Liver (tissue), 9 donors: ENCODE data around the gene FBXW7. TPM values are rescaled to one million over a fixed set of nuclear protein-coding genes. Genes with fewer than 3 reads are reported as not detected.
A peak's percentile ranks its signal among the peaks of the same experiment; 100 is the strongest.

Experiments used
- DNase-seq: peaks from one replicate; pipeline ENCODE4 v3.0.0-alpha.2; 2017; ENCODE audit warnings: low spot score
- H3K27ac ChIP-seq, 2 donors: one replicate each; pipeline ENCODE4 v1.7.0; 2013; ENCODE audit warnings: inconsistent platforms in 2 of 2, low read length in 2 of 2, control low read depth in 1 of 2, low read depth in 1 of 2, mild to moderate bottlenecking in 1 of 2
- H3K27me3 ChIP-seq, 4 donors: one replicate each; pipeline versions ENCODE4 v1.6.1 to v1.7.0; 2013; ENCODE audit warnings: low read length in 3 of 4, inconsistent platforms in 1 of 4, mild to moderate bottlenecking in 1 of 4, moderate library complexity in 1 of 4; ENCODE audit not compliant: control insufficient read depth in 4 of 4, insufficient read depth in 4 of 4
- H3K36me3 ChIP-seq, 4 donors: one replicate each; pipeline versions ENCODE4 v1.6.1 to v1.7.0; 2013; ENCODE audit warnings: low read length in 3 of 4, mild to moderate bottlenecking in 3 of 4, low read depth in 1 of 4, moderate library complexity in 1 of 4; ENCODE audit not compliant: control insufficient read depth in 4 of 4, insufficient read depth in 3 of 4
- H3K4me1 ChIP-seq, 4 donors: one replicate each; pipeline versions ENCODE4 v1.6.1 to v1.7.0; 2013; ENCODE audit warnings: low read length in 3 of 4, mild to moderate bottlenecking in 3 of 4, moderate library complexity in 1 of 4; ENCODE audit not compliant: control insufficient read depth in 4 of 4, insufficient read depth in 4 of 4
- H3K4me3 ChIP-seq, 3 donors: one replicate each; pipeline versions ENCODE4 v1.6.1 to v1.7.0; 2013; ENCODE audit warnings: low read length in 3 of 3, control low read depth in 1 of 3, low read depth in 1 of 3, mild to moderate bottlenecking in 1 of 3
- H3K9ac ChIP-seq, 2 donors: one replicate each; pipeline ENCODE4 v1.7.0; 2013; ENCODE audit warnings: low read length in 2 of 2, mild to moderate bottlenecking in 2 of 2, moderate library complexity in 2 of 2, control low read depth in 1 of 2, low read depth in 1 of 2
- H3K9me3 ChIP-seq, 4 donors: one replicate each; pipeline versions ENCODE4 v1.6.1 to v1.7.0; 2013; ENCODE audit warnings: low read length in 3 of 4; ENCODE audit not compliant: control insufficient read depth in 4 of 4
- EGR1 ChIP-seq, 2 donors: IDR thresholded peaks; 2 replicates each; pipeline ENCODE4 v1.6.1; 2016 to 2018; ENCODE audit warnings: antibody characterized with exemption in 2 of 2, low read depth in 2 of 2
- GABPA ChIP-seq, 2 donors: IDR thresholded peaks in 1 of 2; conservative IDR thresholded peaks in 1 of 2; 2 replicates each; pipeline ENCODE4 v1.6.1; 2016; ENCODE audit warnings: antibody characterized with exemption in 2 of 2, mild to moderate bottlenecking in 1 of 2, moderate library complexity in 1 of 2
- HNF4G ChIP-seq: IDR thresholded peaks from 2 replicates; pipeline ENCODE4 v1.6.1; 2016; ENCODE audit warnings: antibody characterized with exemption
- JUND ChIP-seq, 2 donors: IDR thresholded peaks; 2 replicates each; pipeline ENCODE4 v1.6.1; 2016; ENCODE audit warnings: antibody characterized with exemption in 2 of 2
- RAD21 ChIP-seq, 2 donors: IDR thresholded peaks; 2 replicates each; pipeline ENCODE4 v1.6.1; 2016; ENCODE audit warnings: antibody characterized with exemption in 2 of 2, mild to moderate bottlenecking in 2 of 2
- SP1 ChIP-seq: IDR thresholded peaks from 2 replicates; pipeline ENCODE4 v1.6.1; 2018; ENCODE audit warnings: antibody characterized with exemption, mild to moderate bottlenecking
- TAF1 ChIP-seq: conservative IDR thresholded peaks from 2 replicates; pipeline ENCODE4 v1.6.1; 2016; ENCODE audit warnings: antibody characterized with exemption, mild to moderate bottlenecking
- YY1 ChIP-seq: IDR thresholded peaks from 2 replicates; pipeline ENCODE4 v1.6.1; 2016; ENCODE audit warnings: antibody characterized with exemption, mild to moderate bottlenecking
- WGBS: extraction: QIAGEN DNeasy Blood & Tissue Kit; methylation state at CpG from one replicate; pipeline ENCODE4 v1.1.7; 2013; 5-methylcytosine and 5-hydroxymethylcytosine counted together
- polyA plus RNA-seq, 2 donors: library from polyadenylated mRNA; stranded (reverse) in 1 of 2; unstranded in 1 of 2; fragments of 200-250 nt in 1 of 2; fragments of >200 nt in 1 of 2; fragmentation: Nextera tagmentation in 1 of 2; extraction: Ambion mirVana in 1 of 2; gene quantifications; one replicate each; pipeline versions ENCODE4 v1.2.1 to v1.2.3, GENCODE V29; 2013 to 2015
- total RNA-seq, 2 donors: library from RNA; depleted of rRNA; stranded (reverse); fragments of >200 nt; gene quantifications; one replicate each; pipeline ENCODE4 v1.2.3, GENCODE V29; 2014
- TF ChIP-seq, protein P1 (sequence below): fragments of 150-350 bp; IDR thresholded peaks from 2 replicates; pipeline ENCODE4 v1.5.1; 2017; ENCODE audit warnings: improper control_type of control experiment, low read depth, low read length; ENCODE audit not compliant: missing input control
- TF ChIP-seq, protein P2 (sequence below): IDR thresholded peaks from 2 replicates; pipeline ENCODE4 v1.6.1; 2016; ENCODE audit warnings: antibody characterized with exemption, mild to moderate bottlenecking
- TF ChIP-seq, protein P3 (sequence below): IDR thresholded peaks from 2 replicates; pipeline ENCODE4 v1.6.1; 2016; ENCODE audit warnings: antibody characterized with exemption
- TF ChIP-seq, protein P4 (sequence below): IDR thresholded peaks from 2 replicates; pipeline ENCODE4 v1.6.1; 2016; ENCODE audit warnings: antibody characterized with exemption
- donor health status: healthy.
- donor health status: healthy.
- donor health status: healthy.
- donor health status: healthy.
- donor health status: healthy.

The FBXW7 gene
- total and polyA plus RNA-seq, 4 donors = 4.0 to 56.9 (median 16.1) TPM

DNA sequence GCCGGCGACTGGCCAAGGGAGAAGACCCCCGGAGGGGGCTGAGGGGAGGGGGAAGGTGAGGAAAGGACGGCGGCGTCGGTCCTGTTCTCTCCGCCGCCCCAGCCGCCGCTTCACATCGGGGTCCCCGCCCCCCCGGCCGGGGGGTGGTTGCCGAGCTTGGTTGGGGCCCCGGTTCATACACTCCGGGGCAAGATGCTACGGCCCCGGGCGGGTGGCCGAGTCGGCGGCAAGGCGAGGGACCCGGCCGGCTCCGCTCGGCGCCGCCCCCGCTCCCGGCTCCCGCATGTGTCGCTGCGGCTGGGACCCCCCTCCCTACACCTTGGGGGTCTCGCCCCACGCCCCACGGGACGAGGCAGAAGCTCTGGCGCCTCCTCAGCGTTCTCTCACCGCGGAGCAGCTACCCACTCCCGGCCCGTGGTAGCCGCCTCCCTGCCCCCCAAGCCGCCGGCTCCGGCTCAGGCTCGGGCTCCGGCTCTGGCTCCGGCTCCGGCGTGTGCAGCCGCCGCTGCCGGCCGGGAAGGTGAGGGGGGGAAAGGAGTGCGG lies 461 bp downstream of the FBXW7 start:
- no peak for TF ChIP-seq HNF4G
- under 1% methylated on average over 60 of the region's 60 CpGs for WGBS
- Histone ChIP-seq H3K4me3 (peak overlapping the region; percentile 55 to 99 (median 95)), H3K27me3 (no peaks in the 10 kb centered on the region), H3K9ac (peak overlapping the region in 1 of 2 donors; percentile 57), H3K36me3 (peaks cover 0 to 12% (median 2%) of the 10 kb centered on the region in 4 donors), H3K9me3 (peaks cover 0 to 12% (median 10%) of the 10 kb centered on the region in 4 donors), H3K27ac (peak overlapping the region; percentile 82 to 84), H3K4me1 (peaks cover 6 to 36% (median 24%) of the 10 kb centered on the region in 4 donors)
- DNase-seq = peak; percentile 41

DNA sequence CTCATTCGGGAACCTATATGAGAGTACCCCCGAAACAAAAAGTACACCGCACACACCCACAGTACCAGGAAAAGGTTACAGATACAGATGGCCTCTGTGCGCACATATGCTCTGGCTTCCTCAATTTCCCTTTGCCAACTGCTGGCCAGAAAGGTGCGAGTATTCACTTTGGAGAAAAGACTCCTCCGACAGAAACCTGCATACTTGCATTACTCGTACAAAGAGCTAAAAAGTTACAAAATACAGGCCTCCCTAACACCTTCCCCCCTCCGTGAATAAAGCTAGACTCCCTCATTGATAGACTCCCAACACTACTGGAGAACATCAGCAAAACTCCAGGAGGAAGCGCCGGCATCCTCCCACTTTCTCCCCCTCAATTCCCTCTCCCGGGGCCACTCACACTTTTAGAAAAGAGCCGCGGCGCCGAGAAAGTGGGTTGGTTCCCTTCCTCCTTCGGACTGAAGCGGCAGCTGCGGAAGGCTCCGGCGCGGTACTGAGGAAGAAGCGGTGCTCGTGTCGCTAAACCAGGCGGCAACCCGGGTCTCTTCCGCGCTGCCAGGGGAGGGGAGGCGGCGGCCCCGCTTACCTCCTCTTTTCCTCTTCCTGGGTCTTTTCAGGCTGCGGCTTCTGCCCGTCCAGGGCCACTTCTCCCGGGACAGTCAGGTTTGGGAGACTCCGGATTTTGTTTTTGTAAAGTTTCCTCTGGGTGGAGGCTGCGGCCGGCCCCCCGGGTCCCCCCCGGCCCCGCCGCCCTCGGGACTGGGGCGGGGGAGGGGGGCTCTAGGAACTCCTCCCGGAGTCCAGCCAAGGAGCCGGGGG lies 1.1 kb downstream of the FBXW7 start:
- H3K9ac ChIP-seq = peak overlapping the region; percentile 22 to 39
- peak overlapping the region; percentile 55 to 99 (median 95) for H3K4me3 ChIP-seq
- DNase-seq = peak; percentile 60
- peaks cover 0 to 5% (median 3%) of the 10 kb centered on the region in 4 donors for H3K9me3 ChIP-seq
- no peaks in the 10 kb centered on the region for H3K27me3 ChIP-seq
- H3K36me3 ChIP-seq = peaks cover 0 to 7% (median 2%) of the 10 kb centered on the region in 4 donors
- 2% methylated on average over 45 of the region's 45 CpGs for WGBS
- peak overlapping the region; percentile 3 to 15 for H3K27ac ChIP-seq
- peaks cover 6 to 36% (median 24%) of the 10 kb centered on the region in 4 donors for H3K4me1 ChIP-seq
- TF ChIP-seq, protein P1, sequence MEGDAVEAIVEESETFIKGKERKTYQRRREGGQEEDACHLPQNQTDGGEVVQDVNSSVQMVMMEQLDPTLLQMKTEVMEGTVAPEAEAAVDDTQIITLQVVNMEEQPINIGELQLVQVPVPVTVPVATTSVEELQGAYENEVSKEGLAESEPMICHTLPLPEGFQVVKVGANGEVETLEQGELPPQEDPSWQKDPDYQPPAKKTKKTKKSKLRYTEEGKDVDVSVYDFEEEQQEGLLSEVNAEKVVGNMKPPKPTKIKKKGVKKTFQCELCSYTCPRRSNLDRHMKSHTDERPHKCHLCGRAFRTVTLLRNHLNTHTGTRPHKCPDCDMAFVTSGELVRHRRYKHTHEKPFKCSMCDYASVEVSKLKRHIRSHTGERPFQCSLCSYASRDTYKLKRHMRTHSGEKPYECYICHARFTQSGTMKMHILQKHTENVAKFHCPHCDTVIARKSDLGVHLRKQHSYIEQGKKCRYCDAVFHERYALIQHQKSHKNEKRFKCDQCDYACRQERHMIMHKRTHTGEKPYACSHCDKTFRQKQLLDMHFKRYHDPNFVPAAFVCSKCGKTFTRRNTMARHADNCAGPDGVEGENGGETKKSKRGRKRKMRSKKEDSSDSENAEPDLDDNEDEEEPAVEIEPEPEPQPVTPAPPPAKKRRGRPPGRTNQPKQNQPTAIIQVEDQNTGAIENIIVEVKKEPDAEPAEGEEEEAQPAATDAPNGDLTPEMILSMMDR = no peak
- TF ChIP-seq, protein P2, sequence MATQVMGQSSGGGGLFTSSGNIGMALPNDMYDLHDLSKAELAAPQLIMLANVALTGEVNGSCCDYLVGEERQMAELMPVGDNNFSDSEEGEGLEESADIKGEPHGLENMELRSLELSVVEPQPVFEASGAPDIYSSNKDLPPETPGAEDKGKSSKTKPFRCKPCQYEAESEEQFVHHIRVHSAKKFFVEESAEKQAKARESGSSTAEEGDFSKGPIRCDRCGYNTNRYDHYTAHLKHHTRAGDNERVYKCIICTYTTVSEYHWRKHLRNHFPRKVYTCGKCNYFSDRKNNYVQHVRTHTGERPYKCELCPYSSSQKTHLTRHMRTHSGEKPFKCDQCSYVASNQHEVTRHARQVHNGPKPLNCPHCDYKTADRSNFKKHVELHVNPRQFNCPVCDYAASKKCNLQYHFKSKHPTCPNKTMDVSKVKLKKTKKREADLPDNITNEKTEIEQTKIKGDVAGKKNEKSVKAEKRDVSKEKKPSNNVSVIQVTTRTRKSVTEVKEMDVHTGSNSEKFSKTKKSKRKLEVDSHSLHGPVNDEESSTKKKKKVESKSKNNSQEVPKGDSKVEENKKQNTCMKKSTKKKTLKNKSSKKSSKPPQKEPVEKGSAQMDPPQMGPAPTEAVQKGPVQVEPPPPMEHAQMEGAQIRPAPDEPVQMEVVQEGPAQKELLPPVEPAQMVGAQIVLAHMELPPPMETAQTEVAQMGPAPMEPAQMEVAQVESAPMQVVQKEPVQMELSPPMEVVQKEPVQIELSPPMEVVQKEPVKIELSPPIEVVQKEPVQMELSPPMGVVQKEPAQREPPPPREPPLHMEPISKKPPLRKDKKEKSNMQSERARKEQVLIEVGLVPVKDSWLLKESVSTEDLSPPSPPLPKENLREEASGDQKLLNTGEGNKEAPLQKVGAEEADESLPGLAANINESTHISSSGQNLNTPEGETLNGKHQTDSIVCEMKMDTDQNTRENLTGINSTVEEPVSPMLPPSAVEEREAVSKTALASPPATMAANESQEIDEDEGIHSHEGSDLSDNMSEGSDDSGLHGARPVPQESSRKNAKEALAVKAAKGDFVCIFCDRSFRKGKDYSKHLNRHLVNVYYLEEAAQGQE = peak; percentile 2
- peak in 1 of 2 donors; percentile 5 for TF ChIP-seq RAD21 (IDR thresholded peaks at IDR 0.05)

DNA sequence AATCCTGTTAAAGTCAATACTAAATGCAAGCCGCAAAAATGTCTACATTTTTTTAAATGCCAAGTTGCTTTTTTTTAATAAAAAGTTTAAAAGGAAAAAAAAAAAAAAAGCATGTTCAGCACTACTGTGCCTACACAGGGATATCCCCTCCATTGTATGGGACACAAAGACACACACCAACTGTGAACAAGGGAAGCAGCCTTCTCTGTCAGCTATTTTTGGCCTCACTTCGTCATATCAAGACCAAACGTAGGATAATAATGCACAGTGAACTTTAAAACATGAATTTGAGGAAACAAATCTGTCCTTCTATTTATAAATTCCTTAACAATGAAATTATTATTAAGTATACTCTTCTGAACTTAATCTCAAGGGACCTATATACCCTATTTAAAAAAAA lies 4.4 kb downstream of the FBXW7 start:
- Histone ChIP-seq H3K9me3 (no peaks in the 10 kb centered on the region), H3K9ac (no peak overlapping the region), H3K36me3 (peaks cover 0 to 4% (median 0%) of the 10 kb centered on the region in 4 donors), H3K27ac (no peak overlapping the region), H3K4me3 (no peak overlapping the region), H3K27me3 (no peaks in the 10 kb centered on the region), H3K4me1 (peaks cover 2 to 28% (median 16%) of the 10 kb centered on the region in 4 donors)
- WGBS = 83% methylated on average over 3 of the region's 3 CpGs
- DNase-seq = no peak
- TF ChIP-seq JUND (IDR thresholded peaks at IDR 0.05) (no peak), GABPA (IDR thresholded peaks at IDR 0.05 in 1 of 2, conservative IDR thresholded peaks at IDR 0.05 in 1 of 2) (no peak), YY1 (no peak), SP1 (no peak), EGR1 (IDR thresholded peaks at IDR 0.05; ENCODE audit: low read depth in 2 of 2) (no peak), HNF4G (no peak), RAD21 (IDR thresholded peaks at IDR 0.05) (no peak), TAF1 (no peak)
- TF ChIP-seq, protein P2 = no peak
- TF ChIP-seq, protein P3, sequence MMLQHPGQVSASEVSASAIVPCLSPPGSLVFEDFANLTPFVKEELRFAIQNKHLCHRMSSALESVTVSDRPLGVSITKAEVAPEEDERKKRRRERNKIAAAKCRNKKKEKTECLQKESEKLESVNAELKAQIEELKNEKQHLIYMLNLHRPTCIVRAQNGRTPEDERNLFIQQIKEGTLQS = no peak
- TF ChIP-seq, protein P1 = no peak
- TF ChIP-seq, protein P4, sequence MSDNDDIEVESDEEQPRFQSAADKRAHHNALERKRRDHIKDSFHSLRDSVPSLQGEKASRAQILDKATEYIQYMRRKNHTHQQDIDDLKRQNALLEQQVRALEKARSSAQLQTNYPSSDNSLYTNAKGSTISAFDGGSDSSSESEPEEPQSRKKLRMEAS = no peak
